ENCODE measurements around the gene PLPP4. TPM values are rescaled to one million over a fixed set of nuclear protein-coding genes. Genes with fewer than 3 reads are reported as not detected.
A peak's percentile ranks its signal among the peaks of the same experiment; 100 is the strongest.

Gene PLPP4
- total RNA-seq, 1 donor from 2014 or later: 3.7 TPM

GRCh38 chr10:120614680-120615079, 157.7 kb downstream of the PLPP4 start:
- no peak overlapping the region for H3K4me3 ChIP-seq (ENCODE audit: low read depth, low read length)
- TF ChIP-seq CTCF (conservative IDR thresholded peaks at IDR 0.05; ENCODE audit: low read depth, low read length): no peak
- DNase-seq (ENCODE audit: low read depth): no peak

GRCh38 chr10:120616311-120616911, 159.4 kb downstream of the PLPP4 start:
- DNase-seq (ENCODE audit: low read depth): no peak
- H3K4me3 ChIP-seq (ENCODE audit: low read depth, low read length): no peak overlapping the region
- TF ChIP-seq CTCF (conservative IDR thresholded peaks at IDR 0.05; ENCODE audit: low read depth, low read length): no peak

- no peak overlapping the region for H3K4me3 ChIP-seq (ENCODE audit: low read depth, low read length)
- no peak for TF ChIP-seq CTCF (conservative IDR thresholded peaks at IDR 0.05; ENCODE audit: low read depth, low read length)
- DNase-seq (ENCODE audit: low read depth): no peak
Measured at GRCh38 chr10:120628197-120628596, 171.2 kb downstream of the PLPP4 start.

- H3K4me3 ChIP-seq (ENCODE audit: low read depth, low read length): no peak overlapping the region
- no peak for DNase-seq (ENCODE audit: low read depth)
- TF ChIP-seq CTCF (conservative IDR thresholded peaks at IDR 0.05; ENCODE audit: low read depth, low read length): no peak
Measured at GRCh38 chr10:120630266-120630665, 173.2 kb downstream of the PLPP4 start.

- TF ChIP-seq CTCF (conservative IDR thresholded peaks at IDR 0.05; ENCODE audit: low read depth, low read length): no peak
- no peak for DNase-seq (ENCODE audit: low read depth)
Measured at GRCh38 chr10:120632047-120632446, 175.0 kb downstream of the PLPP4 start.

GRCh38 chr10:120632942-120633341, 175.9 kb downstream of the PLPP4 start:
- TF ChIP-seq CTCF (conservative IDR thresholded peaks at IDR 0.05; ENCODE audit: low read depth, low read length): no peak
- H3K4me3 ChIP-seq (ENCODE audit: low read depth, low read length): no peak overlapping the region
- DNase-seq (ENCODE audit: low read depth): no peak

More at GRCh38 chr10:120632047-120632446, 175.0 kb downstream of the PLPP4 start:
- no peak overlapping the region for H3K4me3 ChIP-seq (ENCODE audit: low read depth, low read length)

- peak; percentile 26 for TF ChIP-seq CTCF (conservative IDR thresholded peaks at IDR 0.05; ENCODE audit: low read depth, low read length)
- no peak overlapping the region for H3K4me3 ChIP-seq (ENCODE audit: low read depth, low read length)
- no peak for DNase-seq (ENCODE audit: low read depth)
Measured at GRCh38 chr10:120634659-120635058, 177.6 kb downstream of the PLPP4 start.
